Activated CD8-positive, alpha-beta T cell treated with anti-CD3 and anti-CD28 coated beads for 36 hours (primary cell): ENCODE measurements around the gene TMEM63A. TPM values are rescaled to one million over a fixed set of nuclear protein-coding genes. Genes with fewer than 3 reads are reported as not detected.
A peak's percentile ranks its signal among the peaks of the same experiment; 100 is the strongest.

Experiments used
- ATAC-seq: fragments of 200-7000 bp; cut with Tn5 transposase; one replicate; pipeline ENCODE4 v1.10.0; 2021; ENCODE audit warnings: mild to moderate bottlenecking, moderate library complexity
- CTCF ChIA-PET: fragments of 350-600 bp; sonication (Branson Sonifier 250); formaldehyde crosslinking; loops from one replicate; lab custom pipeline; 2021; ENCODE audit warnings: antibody characterized with exemption; lab: Charles Lee
- POLR2A ChIA-PET: fragments of 350-600 bp; sonication (Branson Sonifier 250); formaldehyde crosslinking; loops from one replicate; lab custom pipeline; 2021; ENCODE audit warnings: antibody characterized with exemption; lab: Charles Lee
- DNase-seq: peaks from one replicate; pipeline ENCODE4 v3.0.0-alpha.2; 2020
- H3K27ac Mint-ChIP-seq: one replicate; pipeline ENCODE4 v1.8.0; 2021; ENCODE audit warnings: mild to moderate bottlenecking, mixed read lengths
- H3K27me3 Mint-ChIP-seq: one replicate; pipeline ENCODE4 v1.8.0; 2021; ENCODE audit warnings: mixed read lengths
- H3K36me3 Mint-ChIP-seq: one replicate; pipeline ENCODE4 v1.8.0; 2021; ENCODE audit warnings: low read depth, mixed read lengths
- H3K4me1 Mint-ChIP-seq: one replicate; pipeline ENCODE4 v1.8.0; 2021; ENCODE audit warnings: low read depth, mixed read lengths
- H3K4me3 Mint-ChIP-seq: one replicate; pipeline ENCODE4 v1.8.0; 2021; ENCODE audit warnings: mild to moderate bottlenecking, moderate library complexity, mixed read lengths
- H3K9me3 Mint-ChIP-seq: one replicate; pipeline ENCODE4 v1.8.0; 2021; ENCODE audit warnings: mixed read lengths
- CTCF ChIP-seq: fragments of 200-600 bp; IDR thresholded peaks from one replicate; pipeline ENCODE4 v1.8.0; 2022; ENCODE audit warnings: antibody characterized with exemption, mild to moderate bottlenecking
- intact Hi-C: fragments of 100-400 bp; cut with micrococcal nuclease; formaldehyde crosslinking; loops from one replicate; pipeline ENCODE4 v1.10.0; 2022
- total RNA-seq, 2 experiments: library from RNA; stranded (reverse); gene quantifications; one replicate each; pipeline ENCODE4 v1.2.3, GENCODE V29; 2021

The TMEM63A gene
- total RNA-seq, 2 experiments from 2014 or later, result 51.4 to 54.6 TPM

GRCh38 chr1:225907341-225907740 lies 25.2 kb upstream of the TMEM63A start:
- POLR2A ChIA-PET, result no interaction called here

GRCh38 chr1:225906467-225906866 lies 24.3 kb upstream of the TMEM63A start:
- intact Hi-C loops, result no loop called here
- no peak overlapping the region for H3K27ac Mint-ChIP-seq

More at GRCh38 chr1:225907341-225907740, 25.2 kb upstream of the TMEM63A start:
- Mint-ChIP-seq H3K27me3 (no peaks in the 10 kb centered on the region), H3K4me1 (peaks cover 22% of the 10 kb centered on the region), H3K4me3 (no peak overlapping the region), H3K36me3 (no peaks in the 10 kb centered on the region), H3K9me3 (no peaks in the 10 kb centered on the region), H3K27ac (no peak overlapping the region)
- no peak for ATAC-seq
- CTCF ChIA-PET, result interaction anchor here (2.0 kb wide), 1 partner anchor 30 kb away, joined by 5 read pairs; no protein-coding TSS in a partner anchor
- DNase-seq, result no peak
- no peak for TF ChIP-seq CTCF
- intact Hi-C loops, result no loop called here

GRCh38 chr1:225903623-225904022 lies 21.4 kb upstream of the TMEM63A start:
- Mint-ChIP-seq H3K27me3 (no peaks in the 10 kb centered on the region), H3K36me3 (no peaks in the 10 kb centered on the region), H3K27ac (no peak overlapping the region), H3K4me1 (peaks cover 14% of the 10 kb centered on the region), H3K4me3 (no peak overlapping the region), H3K9me3 (no peaks in the 10 kb centered on the region)
- ATAC-seq (no peak), DNase-seq (no peak)
- intact Hi-C loops, result no loop called here
- ChIA-PET CTCF (interaction anchor here (1.6 to 2.9 kb wide), 2 partner anchors 8 to 11 kb away, joined by 4 to 12 read pairs; no protein-coding TSS in a partner anchor), POLR2A (no interaction called here)
- TF ChIP-seq CTCF, result no peak

More at GRCh38 chr1:225906467-225906866, 24.3 kb upstream of the TMEM63A start:
- TF ChIP-seq CTCF, result no peak
- DNase-seq (no peak), ATAC-seq (no peak)
- ChIA-PET POLR2A (interaction anchor here (1.4 to 1.7 kb wide), 2 partner anchors 24 to 129 kb away, joined by 3 to 4 read pairs; partner anchors contain the start of genes SRP9 and TMEM63A), CTCF (interaction anchor here (1.1 to 2.0 kb wide), 4 partner anchors 9 to 432 kb away, joined by 3 to 6 read pairs (median 4); partner anchors contain the start of gene SRP9)
- Mint-ChIP-seq H3K9me3 (no peaks in the 10 kb centered on the region), H3K27me3 (no peaks in the 10 kb centered on the region), H3K4me3 (no peak overlapping the region), H3K4me1 (peaks cover 22% of the 10 kb centered on the region), H3K36me3 (no peaks in the 10 kb centered on the region)

GRCh38 chr1:225899044-225899925 lies 17.1 kb upstream of the TMEM63A start:
- no peak for TF ChIP-seq CTCF
- Mint-ChIP-seq H3K4me1 (peaks cover 35% of the 10 kb centered on the region), H3K27me3 (no peaks in the 10 kb centered on the region), H3K27ac (peak overlapping the region; percentile 91), H3K36me3 (no peaks in the 10 kb centered on the region), H3K9me3 (no peaks in the 10 kb centered on the region), H3K4me3 (no peak overlapping the region)
- DNase-seq (no peak), ATAC-seq (no peak)
- POLR2A ChIA-PET, result interaction anchor here (1.7 to 3.5 kb wide), 4 partner anchors 17 to 121 kb away, joined by 3 to 35 read pairs (median 10); partner anchors contain the start of genes PYCR2, SRP9 and TMEM63A
- CTCF ChIA-PET, result interaction anchor here (0.7 to 3.7 kb wide), 3 partner anchors 12 to 122 kb away, joined by 4 to 27 read pairs (median 10); partner anchors contain the start of genes SRP9 and TMEM63A
- intact Hi-C loops, result no loop called here
